Testis (tissue), 3 donors: ENCODE results near the gene HYLS1. TPM values are rescaled to one million over a fixed set of nuclear protein-coding genes. Genes with fewer than 3 reads are reported as not detected.
"Not testable (repeated sequence)": the region's sequence is repeated elsewhere in the genome, so short reads cannot be mapped to it uniquely, and the experiment has no call there.

Source experiments
- DNase-seq: peaks from one replicate; pipeline ENCODE4 v3.0.0-alpha.2; 2019
- H3K27ac ChIP-seq, 2 donors: fragments of 200-600 bp; sonication (generic); one replicate each; pipeline ENCODE4 v1.5.1; 2019
- H3K27me3 ChIP-seq: fragments of 200-600 bp; sonication (generic); one replicate; pipeline ENCODE4 v1.5.1; 2019
- H3K36me3 ChIP-seq: fragments of 200-600 bp; sonication (generic); one replicate; pipeline ENCODE4 v1.5.1; 2017; ENCODE audit warnings: low read depth; ENCODE audit errors: missing control alignments
- H3K4me1 ChIP-seq: fragments of 200-600 bp; sonication (generic); one replicate; pipeline ENCODE4 v1.5.1; 2019
- H3K4me3 ChIP-seq, 2 donors: fragments of 200-600 bp; sonication (generic); one replicate each; pipeline ENCODE4 v1.5.1; 2017 to 2019
- H3K9me3 ChIP-seq: fragments of 200-600 bp; sonication (generic); one replicate; pipeline ENCODE4 v1.5.1; 2017
- POLR2A ChIP-seq: fragments of 450-650 bp; IDR thresholded peaks from one replicate; pipeline ENCODE4 v1.6.1; 2017; ENCODE audit warnings: antibody characterized with exemption, mild to moderate bottlenecking, moderate library complexity
- WGBS, 2 donors: methylation state at CpG; one replicate each; pipeline ENCODE4 v1.1.5; 2018; 5-methylcytosine and 5-hydroxymethylcytosine counted together
- intact Hi-C: fragments of 100-400 bp; cut with DNase I; formaldehyde crosslinking; loops from one replicate; pipeline ENCODE4 v1.15.1; 2023; ENCODE audit warnings: low total_unique reads
- polyA plus RNA-seq: library from polyadenylated mRNA; stranded (reverse); fragments of 350-450 nt; fragmentation: Illumina TruSeq; extraction: RNeasy Lipid Tissue Mini Kit (QIAGEN cat#74804); gene quantifications from one replicate; pipeline ENCODE4 v1.2.3, GENCODE V29; 2014; ENCODE audit warnings: low read depth, low replicate concordance; ENCODE audit not compliant: insufficient read depth
- total RNA-seq, 2 donors: library from RNA; depleted of rRNA; stranded (reverse); fragments of >200 nt; gene quantifications; one replicate each; pipeline ENCODE4 v1.2.3, GENCODE V29; 2016
- TF ChIP-seq, protein P1 (sequence below), 3 experiments: fragments of 450-650 bp in 2 of 3; fragments of 200-600 bp in 1 of 3; sonication (generic) in 1 of 3; IDR thresholded peaks; one replicate each; pipeline ENCODE4 v1.5.1; 2016 to 2019; ENCODE audit warnings: antibody characterized with exemption in 3 of 3, mild to moderate bottlenecking in 2 of 3, moderate library complexity in 1 of 3

Gene HYLS1
- total and polyA plus RNA-seq, 3 donors from 2014 or later: 14.7 to 34.2 (median 26.1) TPM

DNA sequence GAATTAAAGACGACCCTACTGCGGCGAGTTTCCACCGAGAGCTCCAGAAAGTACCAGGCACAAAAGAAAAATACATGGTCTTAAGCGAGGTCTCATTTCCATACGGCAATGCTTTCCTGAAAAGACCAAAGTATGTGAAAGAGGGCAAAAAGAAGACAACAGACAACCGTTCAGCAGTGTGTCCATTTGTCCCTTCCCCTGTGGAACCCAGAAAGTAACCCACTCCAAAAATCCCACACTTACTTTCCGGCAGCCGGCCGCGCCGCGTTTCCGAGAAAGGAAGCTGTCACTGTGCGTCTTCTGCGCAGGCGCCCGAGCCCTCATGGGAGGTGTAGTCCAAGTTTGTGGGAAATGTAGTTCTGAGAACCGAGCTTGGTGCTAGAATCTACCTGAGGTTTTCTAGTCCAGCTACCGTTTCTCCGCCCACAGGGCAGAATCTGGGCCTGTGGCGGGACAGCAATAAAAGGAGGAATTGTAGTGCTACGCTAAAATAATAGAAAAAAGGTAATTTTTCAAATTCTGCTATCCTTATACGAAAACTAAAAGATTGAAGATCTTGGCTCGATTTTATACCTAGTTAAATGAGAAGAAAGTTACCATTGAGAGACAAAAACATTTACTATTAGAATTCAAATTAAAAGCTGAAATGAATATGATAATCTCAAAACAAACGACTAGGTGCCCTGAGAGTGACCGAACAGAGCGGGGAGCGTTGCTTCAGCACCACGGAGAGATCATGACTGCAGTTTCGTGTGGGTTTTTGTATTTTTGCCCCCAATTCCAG is 15.7 kb downstream of the HYLS1 start, which contains the start of gene PUS3:
PUS3 (minus strand) TSS at position 280 of the 784 bp plus-strand sequence. CDS start 6,922 bp downstream, outside the sequence.
- Histone ChIP-seq H3K27me3 (no peaks in the 10 kb centered on the region), H3K4me1 (peaks cover 6% of the 10 kb centered on the region), H3K9me3 (no peaks in the 10 kb centered on the region), H3K4me3 (peak within 1 kb of the TSS; percentile 55 to 70), H3K36me3 (no peaks in the 10 kb centered on the region), H3K27ac (peak within 1 kb of the TSS; percentile 14 to 42)
- TF ChIP-seq POLR2A: no peak
- TF ChIP-seq, protein P1, sequence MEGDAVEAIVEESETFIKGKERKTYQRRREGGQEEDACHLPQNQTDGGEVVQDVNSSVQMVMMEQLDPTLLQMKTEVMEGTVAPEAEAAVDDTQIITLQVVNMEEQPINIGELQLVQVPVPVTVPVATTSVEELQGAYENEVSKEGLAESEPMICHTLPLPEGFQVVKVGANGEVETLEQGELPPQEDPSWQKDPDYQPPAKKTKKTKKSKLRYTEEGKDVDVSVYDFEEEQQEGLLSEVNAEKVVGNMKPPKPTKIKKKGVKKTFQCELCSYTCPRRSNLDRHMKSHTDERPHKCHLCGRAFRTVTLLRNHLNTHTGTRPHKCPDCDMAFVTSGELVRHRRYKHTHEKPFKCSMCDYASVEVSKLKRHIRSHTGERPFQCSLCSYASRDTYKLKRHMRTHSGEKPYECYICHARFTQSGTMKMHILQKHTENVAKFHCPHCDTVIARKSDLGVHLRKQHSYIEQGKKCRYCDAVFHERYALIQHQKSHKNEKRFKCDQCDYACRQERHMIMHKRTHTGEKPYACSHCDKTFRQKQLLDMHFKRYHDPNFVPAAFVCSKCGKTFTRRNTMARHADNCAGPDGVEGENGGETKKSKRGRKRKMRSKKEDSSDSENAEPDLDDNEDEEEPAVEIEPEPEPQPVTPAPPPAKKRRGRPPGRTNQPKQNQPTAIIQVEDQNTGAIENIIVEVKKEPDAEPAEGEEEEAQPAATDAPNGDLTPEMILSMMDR (IDR thresholded peaks at IDR 0.05): no peak
- WGBS, 2 donors: 1% methylated on average over 31 of the region's 31 CpGs
- intact Hi-C loops: no loop called here
- peak; percentile 94 for DNase-seq

DNA sequence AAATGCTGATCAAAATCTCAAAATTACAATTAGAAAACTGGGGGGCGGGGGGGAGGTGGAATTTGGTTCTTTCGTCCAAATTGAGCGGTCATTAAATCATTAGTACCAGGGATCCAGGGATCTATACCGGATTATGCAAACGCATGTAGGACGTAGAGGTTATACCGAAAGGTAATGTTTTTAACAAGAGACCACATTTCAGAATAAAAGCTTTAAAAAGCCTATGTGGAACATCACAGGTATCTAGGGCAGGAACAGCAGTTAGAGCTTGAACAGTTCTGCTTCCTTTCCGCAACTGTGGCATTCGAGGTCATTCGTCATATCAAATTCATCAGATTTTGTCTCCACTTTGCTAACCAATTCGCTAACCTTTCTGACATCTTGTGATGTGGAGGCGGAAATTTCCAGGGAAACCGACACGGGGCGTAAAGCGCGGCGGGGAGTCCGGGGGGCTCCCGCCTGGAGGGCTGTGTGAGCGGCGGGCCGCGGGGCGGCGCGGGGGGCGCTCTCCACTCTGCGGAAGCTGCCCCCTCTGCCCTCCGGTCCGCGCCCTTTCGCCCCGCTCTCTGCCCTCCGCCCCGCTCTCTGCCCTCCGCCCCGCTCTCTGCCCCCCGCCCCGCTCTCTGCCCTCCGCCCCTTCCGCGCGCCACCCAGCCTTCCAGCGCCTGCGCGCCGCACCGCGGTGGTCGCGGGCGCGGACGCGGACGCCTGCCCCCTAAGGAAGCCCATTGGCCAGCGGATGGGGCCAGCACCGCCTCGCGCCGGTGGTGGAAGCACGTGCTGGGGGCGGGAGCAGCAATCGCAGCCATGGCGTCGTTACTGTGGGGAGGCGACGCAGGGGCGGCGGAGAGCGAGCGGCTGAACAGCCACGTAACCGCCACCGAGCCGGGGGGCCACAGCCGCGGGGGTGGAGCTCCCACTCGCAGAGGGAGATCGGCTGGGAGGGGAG is 16.5 kb downstream of the HYLS1 start, which contains the start of gene DDX25:
DDX25 (plus strand) TSS at position 798 of the 949 bp plus-strand sequence; CDS start at position 808, 10 bp downstream.
- no peak within 1 kb of the TSS for H3K27ac ChIP-seq
- no peak for TF ChIP-seq POLR2A
- TF ChIP-seq, protein P1 (IDR thresholded peaks at IDR 0.05): no peak

DNA sequence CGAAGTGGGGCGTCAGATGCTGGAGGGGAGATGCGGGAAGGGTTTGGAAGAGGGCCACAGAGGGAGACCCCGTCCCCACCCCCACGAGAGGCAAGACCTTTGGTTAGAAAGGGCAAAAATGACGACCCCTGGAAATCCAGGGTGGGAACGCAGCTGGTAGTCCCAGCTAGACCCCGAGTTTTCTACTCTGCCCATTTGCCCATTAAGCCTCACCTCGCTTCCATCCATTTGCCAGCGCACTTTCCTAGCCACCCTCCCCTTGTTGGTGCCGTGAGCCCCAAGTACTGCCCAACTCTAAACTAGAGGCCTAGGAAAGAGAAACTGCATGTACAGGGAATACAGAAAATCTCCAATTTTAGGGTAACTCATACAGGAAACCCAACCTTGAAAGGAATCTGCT is 17.2 kb downstream of the HYLS1 start:
- TF ChIP-seq, protein P1 (IDR thresholded peaks at IDR 0.05): no peak
- no peak for TF ChIP-seq POLR2A
- peak overlapping the region; percentile 42 to 70 for H3K4me3 ChIP-seq
- DNase-seq: no peak
- intact Hi-C loops: no loop called here
- 17 to 43% methylated on average over 7 to 11 of the region's 11 CpGs for WGBS, 2 donors
- no peaks in the 10 kb centered on the region for H3K9me3 ChIP-seq
- peaks cover 6% of the 10 kb centered on the region for H3K4me1 ChIP-seq
- H3K27ac ChIP-seq: no peak overlapping the region
- no peaks in the 10 kb centered on the region for H3K36me3 ChIP-seq
- H3K27me3 ChIP-seq: no peaks in the 10 kb centered on the region

More for the DNA sequence above, 16.5 kb downstream of the HYLS1 start, which contains the start of gene DDX25:
- Histone ChIP-seq H3K4me1 (peaks cover 6% of the 10 kb centered on the region), H3K9me3 (no peaks in the 10 kb centered on the region), H3K36me3 (no peaks in the 10 kb centered on the region), H3K27me3 (no peaks in the 10 kb centered on the region), H3K4me3 (peak within 1 kb of the TSS; percentile 55 to 70)
- peak; percentile 58 for DNase-seq
- intact Hi-C loops: no loop called here
- 2% methylated on average over 17 to 72 of the region's 81 CpGs for WGBS, 2 donors

DNA sequence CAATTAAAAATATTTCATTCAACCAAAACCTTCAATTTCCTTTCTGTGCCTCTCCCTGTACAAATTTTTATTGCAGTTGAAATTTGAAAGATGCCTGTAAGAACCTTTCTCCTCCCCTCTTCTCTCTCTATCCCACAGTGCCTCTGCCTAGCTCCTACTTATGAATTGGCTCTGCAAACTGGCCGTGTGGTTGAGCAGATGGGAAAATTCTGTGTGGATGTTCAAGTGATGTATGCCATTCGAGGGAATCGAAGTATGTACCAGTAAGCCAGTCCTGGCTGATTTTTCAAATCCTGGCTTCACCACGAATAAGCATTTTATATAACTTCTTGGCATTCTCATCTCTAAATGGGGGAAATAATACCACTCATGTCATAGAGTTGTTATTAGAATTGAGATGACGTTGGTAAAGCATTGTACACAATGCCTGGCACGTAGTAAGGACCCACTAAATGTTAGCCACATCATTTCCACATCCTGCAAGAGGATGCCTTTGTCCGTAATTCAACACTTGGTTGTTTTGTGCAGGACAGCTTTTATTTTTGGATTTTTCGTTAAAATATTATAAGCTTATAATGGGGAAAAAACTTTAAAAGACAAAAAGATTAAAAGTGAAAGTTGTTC is 22.9 kb downstream of the HYLS1 start:
- no peaks in the 10 kb centered on the region for H3K4me1 ChIP-seq
- no peak for TF ChIP-seq POLR2A
- TF ChIP-seq, protein P1 (IDR thresholded peaks at IDR 0.05): no peak
- 87 to 88% methylated on average over 8 of the region's 8 CpGs for WGBS, 2 donors
- H3K4me3 ChIP-seq: no peak overlapping the region
- intact Hi-C loops: no loop called here
- H3K27ac ChIP-seq: no peak overlapping the region
- no peaks in the 10 kb centered on the region for H3K27me3 ChIP-seq
- no peak for DNase-seq
- H3K36me3 ChIP-seq: no peaks in the 10 kb centered on the region
- no peaks in the 10 kb centered on the region for H3K9me3 ChIP-seq

DNA sequence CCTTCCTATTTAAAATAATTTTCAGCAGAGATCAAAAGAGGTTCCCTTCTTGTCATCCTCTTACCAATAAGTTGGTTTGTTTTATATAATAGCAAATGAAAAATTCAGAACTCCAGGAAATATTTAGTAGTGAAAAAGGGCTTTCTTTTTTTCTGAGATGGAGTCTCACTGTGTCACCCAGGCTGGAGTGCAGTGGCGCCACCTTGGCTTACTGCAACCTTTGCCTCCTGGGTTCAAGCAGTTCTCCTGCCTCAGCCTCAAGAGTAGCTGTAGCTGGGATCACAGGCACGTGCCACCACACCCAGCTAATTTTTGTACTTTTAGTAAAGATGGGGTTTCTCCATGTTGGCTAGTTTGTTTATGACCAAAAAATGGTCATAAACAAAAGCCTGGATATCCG is 27.1 kb downstream of the HYLS1 start:
- intact Hi-C loops, H3K4me3 ChIP-seq, DNase-seq, H3K27me3 ChIP-seq, H3K9me3 ChIP-seq, H3K36me3 ChIP-seq, H3K27ac ChIP-seq, H3K4me1 ChIP-seq: not testable (repeated sequence)
- WGBS, 2 donors: 74 to 86% methylated on average over 3 of the region's 3 CpGs
